ENCODE results near the gene UBXN7.
"Not testable (repeated sequence)": the region's sequence is repeated elsewhere in the genome, so short reads cannot be mapped to it uniquely, and the experiment has no call there.

Gene UBXN7, protein sequence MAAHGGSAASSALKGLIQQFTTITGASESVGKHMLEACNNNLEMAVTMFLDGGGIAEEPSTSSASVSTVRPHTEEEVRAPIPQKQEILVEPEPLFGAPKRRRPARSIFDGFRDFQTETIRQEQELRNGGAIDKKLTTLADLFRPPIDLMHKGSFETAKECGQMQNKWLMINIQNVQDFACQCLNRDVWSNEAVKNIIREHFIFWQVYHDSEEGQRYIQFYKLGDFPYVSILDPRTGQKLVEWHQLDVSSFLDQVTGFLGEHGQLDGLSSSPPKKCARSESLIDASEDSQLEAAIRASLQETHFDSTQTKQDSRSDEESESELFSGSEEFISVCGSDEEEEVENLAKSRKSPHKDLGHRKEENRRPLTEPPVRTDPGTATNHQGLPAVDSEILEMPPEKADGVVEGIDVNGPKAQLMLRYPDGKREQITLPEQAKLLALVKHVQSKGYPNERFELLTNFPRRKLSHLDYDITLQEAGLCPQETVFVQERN

DNA sequence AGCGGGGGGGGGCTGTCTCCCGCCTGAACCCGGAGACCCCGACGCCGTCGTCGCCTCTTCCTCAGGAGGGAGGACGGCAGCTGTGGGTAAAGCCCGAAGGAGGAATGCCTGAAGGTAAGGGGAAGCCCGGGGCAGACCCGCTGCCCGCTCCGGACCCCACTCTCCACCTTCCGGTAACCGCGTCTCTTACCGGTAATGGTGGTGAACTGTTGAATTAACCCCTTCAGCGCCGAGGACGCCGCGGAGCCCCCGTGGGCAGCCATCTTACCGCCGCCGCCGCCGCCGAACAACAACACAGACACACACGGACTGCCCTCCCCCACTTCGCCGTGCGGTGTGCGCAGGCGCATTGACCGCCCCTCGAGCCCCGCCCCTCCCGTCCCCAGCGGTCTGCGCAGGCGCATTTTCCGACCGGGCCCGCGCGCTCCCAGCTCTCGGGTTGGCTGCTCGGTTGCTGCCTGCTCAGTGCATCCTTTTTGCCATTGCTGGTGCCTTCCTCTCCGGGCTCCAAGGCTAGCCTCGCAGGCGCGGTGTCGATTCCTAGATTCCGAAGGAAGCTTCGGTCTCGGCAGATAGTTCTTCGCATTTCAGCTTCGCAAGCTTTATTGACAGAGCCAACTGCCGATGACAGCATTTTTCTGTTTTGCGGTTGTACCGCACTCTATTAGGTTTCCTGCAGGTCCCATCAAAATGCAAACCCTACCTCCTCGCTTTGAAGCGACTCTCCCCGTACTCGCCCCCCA is at the start of gene UBXN7:
TSS of gene UBXN7 (minus strand) at position 291 of the 743 bp plus-strand sequence. CDS start at position 263, 28 bp downstream.
- DNase-seq, result peak; percentile 98

DNA sequence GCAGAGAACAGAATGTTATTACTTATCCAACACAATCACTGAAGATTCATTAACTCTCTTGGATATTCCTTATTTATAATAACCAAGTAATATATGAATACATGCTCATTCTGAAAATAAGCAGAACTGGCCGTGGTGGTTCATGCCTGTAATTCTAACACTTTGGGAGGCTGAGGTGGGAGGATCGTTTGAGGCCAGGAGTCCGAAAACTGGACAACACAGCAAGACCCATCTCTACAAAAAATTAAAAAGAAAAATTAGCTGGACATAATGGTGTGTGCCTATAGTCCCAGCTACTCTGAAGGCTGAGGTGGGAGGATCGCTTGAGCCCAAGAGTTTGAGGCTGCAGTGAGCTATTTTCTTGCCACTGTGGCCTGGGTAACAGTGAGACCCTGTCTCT is 45.5 kb upstream of the UBXN7 start:
- no peak for DNase-seq

DNA sequence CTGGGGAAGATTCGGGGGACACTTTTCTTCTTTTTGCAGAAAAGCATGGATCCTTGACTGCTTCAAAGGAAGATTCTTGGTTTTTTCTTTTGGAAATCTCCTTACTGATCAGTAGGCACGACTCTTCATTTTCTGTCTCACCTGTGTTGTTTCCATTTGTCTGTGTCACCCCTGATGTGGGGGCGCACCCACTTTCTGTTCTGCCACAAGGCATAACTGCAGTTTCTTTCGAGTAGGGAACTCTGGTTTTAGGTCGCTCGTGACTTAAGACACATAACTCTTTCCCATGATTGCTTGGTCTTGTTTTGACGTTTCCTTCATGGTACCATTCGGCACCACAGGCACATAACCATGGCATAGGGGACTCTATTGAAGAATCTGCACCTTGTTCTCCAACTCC is 40.1 kb upstream of the UBXN7 start:
- no peak for DNase-seq

DNA sequence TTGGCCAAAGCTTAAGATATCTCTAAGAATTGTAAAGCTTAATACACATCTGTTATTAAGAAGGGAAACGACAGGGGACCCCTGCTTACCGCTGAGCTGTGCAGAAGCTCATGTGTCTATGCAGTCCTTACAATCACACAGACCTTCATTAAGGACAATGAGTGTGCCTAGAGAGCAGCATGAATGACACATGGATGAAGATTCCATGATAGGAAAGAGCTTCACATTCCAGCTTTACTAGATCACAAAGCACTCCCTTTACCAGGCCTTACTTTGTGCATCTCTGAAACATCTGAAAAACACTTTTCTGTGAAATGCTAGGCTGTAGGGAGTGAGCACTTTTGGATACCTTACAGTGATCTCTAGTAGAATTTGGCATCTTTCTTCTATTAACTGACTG is 39.3 kb upstream of the UBXN7 start:
- DNase-seq, result no peak

DNA sequence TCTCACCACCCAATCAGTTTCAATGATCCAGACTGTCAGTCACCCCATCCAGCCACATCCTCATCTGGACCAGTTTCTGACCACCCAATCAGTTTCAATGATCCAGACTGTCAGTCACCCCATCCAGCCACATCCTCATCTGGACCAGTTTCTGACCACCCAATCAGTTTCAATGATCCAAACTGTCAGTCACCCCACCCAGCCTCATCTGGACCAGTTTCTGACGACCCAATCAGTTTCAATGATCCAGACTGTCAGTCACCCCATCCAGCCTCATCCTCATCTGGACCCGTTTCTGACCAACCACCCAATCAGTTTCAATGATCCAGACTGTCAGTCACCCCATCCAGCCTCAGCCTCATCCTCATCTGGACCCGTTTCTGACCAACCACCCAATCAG is 38.0 kb upstream of the UBXN7 start:
- DNase-seq, result not testable (repeated sequence)

DNA sequence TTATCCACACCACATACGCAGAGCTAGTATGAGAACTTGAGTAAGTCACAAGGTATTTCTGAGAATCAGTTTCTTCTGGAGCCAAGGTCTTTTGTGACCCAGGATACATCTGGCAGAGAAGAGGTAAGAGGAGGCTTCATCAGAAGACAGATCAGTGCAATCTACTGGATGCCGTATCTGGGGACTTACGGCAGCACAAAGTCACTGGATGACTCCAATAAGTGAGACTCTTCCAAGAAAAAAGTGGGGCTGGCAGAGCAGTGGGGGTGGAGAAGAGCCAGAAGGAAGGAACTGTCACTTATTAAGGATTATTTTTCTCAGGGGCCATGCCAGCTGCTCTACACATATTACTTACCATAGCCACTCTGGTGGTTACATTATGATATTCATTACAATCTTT is 31.6 kb upstream of the UBXN7 start:
- DNase-seq, result no peak

DNA sequence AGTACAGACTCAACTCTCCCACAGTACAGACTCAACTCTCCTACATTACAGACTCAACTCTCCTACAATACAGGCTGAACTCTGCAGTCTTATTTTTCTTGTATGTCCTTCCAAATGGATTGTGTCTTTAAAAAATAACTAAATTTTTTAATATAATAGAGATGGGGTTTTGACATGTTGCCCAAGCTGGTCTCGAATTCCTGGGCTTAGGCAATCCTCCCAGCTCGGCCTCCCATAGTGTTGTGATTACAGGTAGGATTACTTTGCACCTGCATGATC is 31.2 kb upstream of the UBXN7 start:
- DNase-seq, result no peak

DNA sequence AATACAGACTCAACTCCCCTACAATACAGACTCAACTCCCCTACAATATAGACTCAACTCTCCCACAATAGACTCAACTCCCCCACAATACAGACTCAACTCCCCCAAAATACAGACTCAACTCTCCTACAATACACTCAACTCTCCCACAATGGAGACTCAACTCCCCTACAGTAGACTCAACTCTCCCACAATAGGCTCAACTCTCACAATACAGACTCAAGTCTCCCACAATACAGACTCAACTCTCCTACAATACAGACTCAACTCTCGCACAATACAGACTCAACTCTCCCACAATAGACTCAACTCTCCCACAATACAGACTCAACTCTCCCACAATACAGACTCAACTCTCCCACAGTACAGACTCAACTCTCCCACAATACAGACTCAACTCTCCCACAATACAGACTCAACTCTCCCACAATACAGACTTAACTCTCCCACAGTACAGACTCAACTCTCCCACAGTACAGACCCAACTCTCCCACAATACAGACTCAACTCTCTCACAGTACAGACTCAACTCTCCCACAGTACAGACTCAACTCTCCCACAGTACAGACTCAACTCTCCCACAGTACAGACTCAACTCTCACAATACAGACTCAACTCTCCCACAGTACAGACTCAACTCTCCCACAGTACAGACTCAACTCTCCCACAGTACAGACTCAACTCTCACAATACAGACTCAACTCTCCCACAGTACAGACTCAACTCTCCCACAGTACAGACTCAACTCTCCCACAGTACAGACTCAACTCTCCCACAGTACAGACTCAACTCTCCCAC is 30.7 kb upstream of the UBXN7 start:
- not testable (repeated sequence) for DNase-seq

DNA sequence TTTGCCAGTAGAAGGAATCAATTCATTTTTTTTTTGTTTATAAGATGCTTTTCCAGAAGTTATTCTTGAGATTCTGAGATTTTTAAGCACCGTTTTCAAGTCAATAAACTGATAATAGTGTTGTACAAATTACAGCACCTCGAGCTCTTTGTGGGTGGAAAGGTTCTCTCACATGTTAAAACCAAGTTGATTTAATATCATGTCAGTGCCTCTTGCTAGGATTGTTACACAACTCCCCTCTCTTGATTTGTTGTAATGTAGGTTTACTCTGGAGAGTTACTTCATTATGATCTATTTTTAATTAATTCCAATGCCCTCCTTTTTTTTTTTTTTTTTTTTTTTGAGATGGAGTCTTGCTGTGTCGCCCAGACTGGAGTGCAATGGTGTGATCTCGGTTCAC is 25.8 kb upstream of the UBXN7 start:
- DNase-seq, result no peak

DNA sequence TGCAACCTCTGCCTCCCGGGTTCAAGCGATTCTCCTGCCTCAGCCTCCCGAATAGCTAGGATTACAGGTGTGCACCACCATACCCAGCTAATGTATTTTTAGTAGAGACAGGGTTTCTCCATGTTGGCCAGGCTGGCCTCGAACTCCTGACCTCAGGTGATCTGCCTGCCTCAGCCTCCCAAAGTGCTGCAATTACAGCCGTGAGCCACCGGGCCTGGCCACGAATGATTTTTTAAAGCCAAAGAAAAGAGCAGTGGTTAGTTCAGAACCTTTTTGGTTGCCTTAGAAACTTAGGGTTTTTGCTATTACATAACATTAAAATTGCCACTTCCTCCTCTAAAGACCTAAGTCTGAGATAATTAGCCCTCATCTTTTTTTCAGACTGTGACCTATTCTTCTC is 25.2 kb upstream of the UBXN7 start:
- not testable (repeated sequence) for DNase-seq

DNA sequence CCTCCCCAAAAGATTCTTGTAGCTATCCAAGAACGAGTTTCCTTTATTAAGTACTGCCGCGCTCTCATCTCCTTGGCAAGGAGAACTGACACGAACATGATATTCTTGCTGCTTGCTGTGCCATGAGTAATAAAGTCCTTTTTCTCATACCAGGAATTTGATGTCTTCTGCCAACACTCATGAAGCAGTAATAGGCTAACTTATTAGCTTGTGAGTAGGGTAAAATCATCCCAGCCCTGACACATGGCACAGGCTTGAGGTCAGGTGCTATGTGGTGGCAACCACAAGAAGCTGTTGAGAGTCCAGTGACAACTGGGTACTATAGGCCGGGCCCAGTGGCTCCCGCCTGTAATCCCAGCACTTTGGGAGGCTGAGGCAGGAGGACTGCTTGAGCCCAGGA is 22.7 kb upstream of the UBXN7 start:
- DNase-seq, result no peak

DNA sequence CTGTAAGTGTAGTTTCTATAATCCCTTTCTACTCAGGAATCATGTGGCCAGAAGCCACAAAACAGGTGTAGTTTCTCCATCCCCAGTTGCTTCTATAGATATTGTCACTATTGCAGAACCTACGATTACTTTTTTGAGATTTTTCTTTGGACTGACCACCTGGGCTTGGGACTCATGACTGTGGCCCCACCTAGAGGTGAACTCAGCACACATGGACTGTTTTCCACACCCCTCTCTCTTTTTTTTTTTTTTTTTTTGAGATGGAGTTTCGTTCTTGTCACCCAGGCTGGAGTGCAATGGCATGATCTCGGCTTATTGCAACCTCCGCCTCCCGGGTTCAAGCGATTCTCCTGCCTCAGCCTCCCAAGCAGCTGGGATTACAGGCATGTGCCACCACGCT is 13.2 kb upstream of the UBXN7 start:
- DNase-seq, result not testable (repeated sequence)

DNA sequence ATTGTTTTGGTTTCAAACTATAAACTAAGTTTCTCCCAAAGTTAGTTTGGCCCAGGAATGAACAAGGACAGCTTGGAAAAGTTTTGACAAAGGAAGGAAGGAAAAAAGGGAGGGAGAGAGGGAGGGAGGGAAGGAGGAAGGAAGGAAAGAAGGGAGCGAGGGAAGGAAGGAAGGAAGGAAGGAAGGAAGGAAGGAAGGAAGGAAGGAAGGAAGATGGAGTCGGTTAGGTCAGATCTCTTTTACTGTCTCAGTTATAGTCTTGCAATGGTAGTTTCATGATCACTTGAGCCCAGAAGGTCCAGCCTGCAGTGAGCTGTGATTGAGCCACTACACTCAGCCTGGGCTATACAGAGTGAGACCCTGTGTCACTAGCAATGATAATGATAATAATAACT is 12.3 kb upstream of the UBXN7 start:
- no peak for DNase-seq

DNA sequence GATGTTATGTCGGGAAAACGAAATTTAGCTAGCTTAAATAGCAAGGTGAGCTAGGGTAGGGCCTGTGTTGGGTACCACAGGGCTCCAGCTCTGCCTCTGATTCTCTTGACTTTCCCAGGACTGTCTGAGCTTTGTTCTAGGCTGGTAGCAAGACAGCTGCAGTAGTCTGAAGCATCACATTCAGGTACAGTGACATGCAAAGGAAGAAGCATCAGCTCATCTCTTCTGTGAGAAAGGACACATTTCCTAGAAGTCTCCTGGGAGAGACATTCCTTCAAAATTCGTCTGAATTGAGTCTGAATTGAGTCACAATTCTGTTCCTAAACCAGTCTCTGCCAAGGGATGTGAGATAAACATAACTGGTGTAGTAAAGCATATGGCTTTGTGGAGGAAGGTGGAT is 8.5 kb upstream of the UBXN7 start:
- DNase-seq, result no peak

DNA sequence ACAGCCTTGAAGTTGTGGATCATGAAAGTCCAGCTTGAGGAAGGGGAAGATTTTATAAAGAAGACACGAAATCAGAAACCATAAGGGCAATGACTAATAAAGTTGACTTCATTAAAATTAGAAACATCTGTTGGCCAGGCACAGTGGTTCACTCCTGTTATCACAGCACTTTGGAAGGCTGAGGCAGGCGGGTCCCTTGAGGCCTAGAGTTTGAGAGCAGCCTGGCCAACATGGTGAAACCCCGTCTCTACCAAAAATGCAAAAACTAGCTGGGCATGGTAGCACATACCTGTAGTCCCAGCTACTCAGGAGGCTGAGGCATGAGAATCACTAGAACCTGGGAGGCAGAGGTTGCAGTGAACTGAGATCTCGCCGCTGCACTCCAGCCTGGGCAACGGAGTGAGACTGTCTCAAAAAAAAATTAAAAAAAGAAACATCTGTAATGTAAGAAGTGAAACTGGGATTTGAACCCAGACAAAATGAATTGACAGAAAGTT is 7.9 kb upstream of the UBXN7 start:
- DNase-seq, result no peak

DNA sequence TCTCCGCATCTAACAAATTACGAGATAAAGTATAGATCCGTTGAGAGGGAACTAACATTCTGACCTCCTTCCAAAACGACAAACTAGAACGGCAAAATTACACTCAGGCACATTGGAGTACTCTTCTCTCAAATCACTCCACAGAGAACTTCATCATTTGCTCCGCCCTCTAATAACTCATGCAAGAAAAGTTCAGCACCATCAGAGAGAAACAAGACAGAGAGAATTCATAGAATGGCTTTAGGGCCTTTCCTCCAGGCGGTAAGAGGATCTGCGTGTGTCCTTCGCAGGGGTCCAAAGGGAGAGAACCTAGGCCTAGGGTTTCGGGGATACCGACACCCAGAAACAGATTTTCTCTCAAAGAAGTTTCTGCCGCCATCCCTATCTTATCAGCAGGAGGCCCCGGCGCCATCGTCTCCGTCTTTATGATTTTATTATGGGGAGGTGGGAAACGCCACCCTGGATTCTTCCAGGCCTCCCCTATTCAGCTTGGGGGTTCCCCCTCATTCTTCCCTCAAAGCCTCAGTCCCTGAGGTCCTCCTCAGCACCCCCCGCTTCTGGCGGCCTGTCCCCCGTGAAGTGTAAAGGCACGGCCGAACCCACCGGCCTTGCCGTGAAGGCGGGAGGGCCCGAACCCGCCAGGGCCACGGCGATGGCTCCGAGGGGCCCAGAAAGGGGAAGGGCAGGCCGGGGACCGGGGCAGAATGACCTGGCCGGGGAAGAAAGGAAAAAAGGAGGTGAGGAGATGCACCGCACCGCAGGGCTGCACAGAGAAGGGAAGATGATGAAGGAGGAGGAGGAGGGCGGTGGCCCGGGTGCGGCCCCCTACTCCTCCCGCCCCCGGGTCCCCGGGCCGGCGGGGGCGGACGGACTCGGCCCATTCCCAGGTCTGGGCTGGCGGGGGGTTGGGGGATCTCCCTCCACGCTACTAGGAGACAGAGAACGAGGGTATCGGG is 768 bp downstream of the UBXN7 start:
- peak; percentile 54 for DNase-seq

DNA sequence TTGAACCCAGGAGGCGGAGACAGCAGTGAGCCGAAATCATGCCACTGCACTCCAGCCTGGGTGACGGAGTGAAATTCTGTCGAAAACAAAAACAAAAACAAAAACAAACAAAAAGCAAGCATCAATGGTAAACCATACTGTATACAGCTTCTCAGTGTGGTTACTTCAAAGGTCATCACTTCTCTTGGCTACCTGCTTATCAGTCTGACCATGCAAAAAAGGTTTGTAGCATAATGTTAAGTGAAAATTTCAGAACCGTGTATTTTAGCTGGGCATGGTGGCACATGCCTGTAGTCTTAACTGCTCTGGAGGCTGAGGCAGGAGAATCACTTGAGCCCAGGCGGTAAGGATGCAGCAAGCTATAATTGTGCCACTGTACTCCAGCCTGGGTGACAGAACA is 4.2 kb downstream of the UBXN7 start:
- DNase-seq, result no peak

DNA sequence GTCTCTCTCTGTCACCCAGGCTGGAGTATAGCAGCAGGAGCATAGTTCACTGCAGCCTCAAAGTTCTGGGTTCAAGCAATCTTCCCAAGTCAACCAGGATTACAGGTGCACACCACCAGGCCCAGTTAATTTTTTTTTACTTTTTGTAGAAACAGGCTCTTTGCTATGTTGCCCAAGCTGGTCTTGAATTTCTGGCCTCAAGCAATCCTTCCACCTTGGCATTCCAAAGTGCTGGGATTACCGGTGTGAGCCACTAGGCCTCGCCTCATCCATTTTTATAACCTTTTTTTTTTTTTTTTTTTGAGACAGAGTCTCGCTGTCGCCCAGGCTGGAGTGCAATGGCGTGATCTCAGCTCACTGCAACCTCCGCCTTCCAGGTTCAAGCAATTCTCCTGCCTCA is 7.8 kb downstream of the UBXN7 start:
- not testable (repeated sequence) for DNase-seq

DNA sequence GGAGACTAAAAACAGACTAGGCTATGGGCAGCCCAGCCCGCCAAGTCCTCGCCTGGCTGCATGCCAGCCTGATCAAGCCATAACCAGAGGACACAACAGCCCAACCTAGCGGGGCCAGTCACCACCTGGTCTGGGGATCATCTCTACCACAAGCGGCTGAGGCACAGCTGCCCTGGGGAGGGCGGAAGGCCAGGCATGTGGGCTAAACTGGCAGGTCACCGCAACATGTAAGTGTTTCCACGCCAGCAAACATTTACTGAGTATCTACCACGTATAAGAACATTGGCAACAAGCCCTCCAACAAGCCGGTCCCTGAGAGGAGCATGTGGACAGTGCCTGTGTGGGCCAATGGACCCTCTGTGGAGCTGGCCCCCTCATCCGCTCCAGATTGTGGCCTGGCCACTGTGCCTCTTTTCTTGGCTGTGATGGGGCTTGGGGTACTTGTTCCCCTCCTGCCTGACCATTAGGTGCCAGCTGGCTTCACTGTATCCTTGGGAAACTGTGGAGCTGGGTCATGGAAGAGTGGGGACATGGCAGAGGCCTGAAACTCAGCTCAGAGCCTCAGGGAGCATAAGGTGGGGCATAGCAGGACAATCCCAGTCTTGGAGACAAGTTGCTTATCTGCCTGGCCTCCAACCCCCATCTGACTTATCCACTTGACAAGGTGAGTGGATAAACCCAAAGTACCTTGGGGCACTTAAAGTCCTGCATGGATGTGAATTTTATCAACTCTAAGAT is 9.0 kb downstream of the UBXN7 start:
- DNase-seq, result peak; percentile 82

DNA sequence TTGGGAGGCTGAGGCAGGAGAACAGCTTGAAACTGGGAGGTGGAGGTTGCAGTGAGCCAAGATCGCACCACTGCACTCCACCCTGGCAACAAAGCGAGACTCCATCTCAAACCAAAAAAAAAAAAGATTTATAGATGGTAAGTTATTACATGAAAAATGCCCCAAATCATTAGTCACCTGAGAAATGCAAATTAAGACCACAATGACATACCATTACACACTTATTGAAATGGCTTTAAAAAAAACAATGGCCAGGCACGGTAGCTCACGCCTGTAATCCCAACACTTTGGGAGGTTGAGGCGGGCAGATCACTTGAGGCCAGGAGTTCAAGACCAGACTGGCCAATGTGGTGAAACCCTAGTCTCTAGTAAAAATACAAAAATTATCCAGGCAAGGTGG is 10.6 kb downstream of the UBXN7 start:
- not testable (repeated sequence) for DNase-seq

DNA sequence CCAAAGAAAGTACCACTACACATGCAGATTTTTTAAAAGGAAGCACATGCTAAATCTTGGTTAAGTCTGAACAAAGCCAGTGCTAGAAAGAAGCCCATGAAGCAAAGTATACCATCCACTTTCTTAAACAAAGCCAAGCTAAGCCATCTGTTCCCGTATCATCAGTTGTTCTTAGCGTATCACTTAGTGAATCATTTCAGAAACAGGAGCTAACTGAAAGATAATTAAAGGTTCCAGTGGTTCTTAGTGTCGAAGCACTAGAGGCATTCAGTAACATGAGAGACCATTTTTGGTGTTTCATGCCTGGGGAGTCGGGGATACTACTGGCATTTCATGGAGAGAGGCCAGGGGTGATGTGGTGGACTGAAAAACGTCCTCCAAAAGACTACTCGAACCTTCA is 12.8 kb downstream of the UBXN7 start:
- no peak for DNase-seq
